Stimulated activated naive CD8-positive, alpha-beta T cell treated with anti-CD3 and anti-CD28 coated beads, Interleukin-15, amount 100 ng/mL, for 72 hours (primary cell): ENCODE data around the gene HSF5.

Experiments
- ATAC-seq: fragments of 150-1000 bp; cut with Tn5 transposase; 2 replicates; pipeline ENCODE4 v1.10.0; 2021; ENCODE audit warnings: mild to moderate bottlenecking, moderate library complexity
- DNase-seq, 2 donors: peaks; one replicate each; pipeline ENCODE4 v3.0.0; 2021 to 2022
- H3K27ac Mint-ChIP-seq, 2 donors: one replicate each; pipeline ENCODE4 v1.8.0; 2022; ENCODE audit warnings: mild to moderate bottlenecking in 2 of 2, mixed read lengths in 2 of 2, moderate library complexity in 2 of 2
- H3K27me3 Mint-ChIP-seq: one replicate; pipeline ENCODE4 v1.8.0; 2022; ENCODE audit warnings: mixed read lengths
- H3K4me1 Mint-ChIP-seq: one replicate; pipeline ENCODE4 v1.8.0; 2022; ENCODE audit warnings: mild to moderate bottlenecking, mixed read lengths
- H3K4me3 Mint-ChIP-seq, 2 donors: one replicate each; pipeline ENCODE4 v1.8.0; 2022; ENCODE audit warnings: mild to moderate bottlenecking in 2 of 2, mixed read lengths in 2 of 2, moderate library complexity in 1 of 2
- H3K9me3 Mint-ChIP-seq, 2 donors: one replicate each; pipeline ENCODE4 v1.8.0; 2022; ENCODE audit warnings: mixed read lengths in 2 of 2

The HSF5 gene

GRCh38 chr17:58525239-58525638 is 37.0 kb upstream of the HSF5 start:
- Mint-ChIP-seq H3K27me3 (peaks cover 16% of the 10 kb centered on the region), H3K4me3 (no peak overlapping the region), H3K4me1 (peaks cover 12% of the 10 kb centered on the region), H3K9me3 (no peaks in the 10 kb centered on the region), H3K27ac (no peak overlapping the region)
- ATAC-seq (no peak), DNase-seq (no peak)

DNA sequence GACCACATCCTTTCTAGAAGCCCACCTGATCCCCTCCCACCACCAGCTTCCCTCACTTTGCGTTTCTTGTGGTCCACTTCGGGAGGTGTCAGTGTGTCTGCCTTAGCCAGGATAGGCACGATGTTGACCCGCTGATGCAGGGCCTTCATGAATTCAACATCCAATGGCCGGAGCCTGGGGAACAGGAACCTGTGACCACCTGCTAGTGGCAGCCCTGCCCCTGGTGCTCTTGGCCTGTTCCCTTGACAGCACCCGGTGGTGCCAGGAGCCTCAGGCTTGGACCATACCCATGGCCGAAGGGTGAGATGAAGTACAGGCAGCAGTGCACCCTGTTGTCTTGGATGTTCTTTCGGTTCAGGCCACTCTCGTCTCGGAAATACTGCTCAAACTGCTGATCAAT is 33.5 kb upstream of the HSF5 start:
- no peaks in the 10 kb centered on the region for H3K27me3 Mint-ChIP-seq
- no peak overlapping the region for H3K27ac Mint-ChIP-seq
- DNase-seq (no peak), ATAC-seq (no peak)
- H3K4me3 Mint-ChIP-seq = no peak overlapping the region
- no peaks in the 10 kb centered on the region for H3K9me3 Mint-ChIP-seq
- peaks cover 18% of the 10 kb centered on the region for H3K4me1 Mint-ChIP-seq

GRCh38 chr17:58520843-58521430 is 32.7 kb upstream of the HSF5 start:
- ATAC-seq = no peak
- Mint-ChIP-seq H3K9me3 (no peaks in the 10 kb centered on the region), H3K27ac (peak overlapping the region in 1 of 2 donors; percentile 83), H3K4me1 (peaks cover 25% of the 10 kb centered on the region), H3K4me3 (no peak overlapping the region), H3K27me3 (no peaks in the 10 kb centered on the region)
- DNase-seq = no peak

DNA sequence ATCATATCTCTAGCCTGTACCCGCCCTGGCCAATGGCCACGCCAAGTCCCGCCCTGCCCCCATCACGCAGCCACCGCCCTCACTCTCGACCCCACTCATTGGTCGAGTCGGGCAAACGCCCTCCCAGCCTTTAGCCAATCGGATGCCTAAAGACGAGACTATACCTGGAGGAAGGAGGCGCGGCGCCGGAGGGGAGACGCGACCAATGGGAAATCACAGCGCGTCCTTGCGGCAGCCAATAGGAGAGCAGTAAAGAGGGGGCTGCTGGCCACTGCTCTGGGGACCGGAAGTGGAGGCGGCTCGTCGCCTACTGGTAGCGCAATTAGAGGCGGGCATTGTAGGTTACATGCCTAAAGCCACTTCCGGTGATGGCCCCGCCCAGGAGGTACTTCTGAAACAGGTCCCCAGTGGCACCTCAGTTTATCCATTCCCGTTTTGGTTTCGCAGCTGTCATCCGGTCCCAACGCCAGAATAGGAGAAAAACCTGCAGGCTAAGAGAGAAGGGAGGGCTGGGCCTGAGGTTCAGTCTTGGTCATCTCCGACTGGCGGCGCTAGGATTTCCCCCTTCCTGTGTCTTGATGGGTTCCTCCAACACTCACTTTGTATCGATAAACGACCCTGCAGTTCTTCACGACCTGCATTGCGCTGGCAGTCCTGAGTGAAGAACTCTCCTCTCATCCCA is 29.9 kb upstream of the HSF5 start:
- Mint-ChIP-seq H3K27me3 (no peaks in the 10 kb centered on the region), H3K9me3 (no peaks in the 10 kb centered on the region), H3K27ac (peak overlapping the region; percentile 96 to 97), H3K4me3 (peak overlapping the region; percentile 87 to 95), H3K4me1 (peaks cover 47% of the 10 kb centered on the region)
- DNase-seq (peak; percentile 99 to 100), ATAC-seq (peak; percentile 91)

- no peak for DNase-seq
- Mint-ChIP-seq H3K27ac (peak overlapping the region; percentile 77 to 97), H3K9me3 (no peaks in the 10 kb centered on the region), H3K4me3 (peak overlapping the region; percentile 87 to 95), H3K4me1 (peaks cover 53% of the 10 kb centered on the region), H3K27me3 (no peaks in the 10 kb centered on the region)
- ATAC-seq = no peak
Observed at GRCh38 chr17:58517378-58517927, 29.2 kb upstream of the HSF5 start.

GRCh38 chr17:58516644-58517377 is 28.6 kb upstream of the HSF5 start:
- peak overlapping the region; percentile 41 to 85 for H3K27ac Mint-ChIP-seq
- ATAC-seq (no peak), DNase-seq (no peak)
- H3K9me3 Mint-ChIP-seq = no peaks in the 10 kb centered on the region
- H3K27me3 Mint-ChIP-seq = no peaks in the 10 kb centered on the region
- H3K4me3 Mint-ChIP-seq = peak overlapping the region; percentile 87 to 95
- H3K4me1 Mint-ChIP-seq = peaks cover 60% of the 10 kb centered on the region

DNA sequence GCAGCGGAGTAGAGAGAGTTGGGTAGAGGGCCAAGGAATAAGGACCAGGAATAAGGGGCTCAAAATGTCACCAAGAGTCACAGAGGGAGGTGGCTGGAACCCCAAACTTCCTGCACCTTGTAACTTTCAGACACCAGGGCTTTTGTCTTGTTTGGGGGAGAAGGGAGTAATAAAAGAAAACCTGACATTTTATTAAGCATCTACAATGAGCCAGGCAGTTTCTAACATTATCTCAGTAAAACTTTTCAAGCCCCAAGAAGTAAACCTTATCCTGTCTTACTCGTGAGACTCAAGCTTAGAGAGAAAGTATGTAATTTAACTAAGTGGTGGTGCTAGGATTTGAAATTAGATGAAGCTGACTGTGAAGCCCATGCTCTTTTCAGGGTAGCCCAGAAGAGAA is 27.1 kb upstream of the HSF5 start:
- H3K27ac Mint-ChIP-seq = no peak overlapping the region
- ATAC-seq (no peak), DNase-seq (no peak)
- peak overlapping the region; percentile 77 to 86 for H3K4me3 Mint-ChIP-seq
- no peaks in the 10 kb centered on the region for H3K9me3 Mint-ChIP-seq
- peaks cover 74% of the 10 kb centered on the region for H3K4me1 Mint-ChIP-seq
- no peaks in the 10 kb centered on the region for H3K27me3 Mint-ChIP-seq

DNA sequence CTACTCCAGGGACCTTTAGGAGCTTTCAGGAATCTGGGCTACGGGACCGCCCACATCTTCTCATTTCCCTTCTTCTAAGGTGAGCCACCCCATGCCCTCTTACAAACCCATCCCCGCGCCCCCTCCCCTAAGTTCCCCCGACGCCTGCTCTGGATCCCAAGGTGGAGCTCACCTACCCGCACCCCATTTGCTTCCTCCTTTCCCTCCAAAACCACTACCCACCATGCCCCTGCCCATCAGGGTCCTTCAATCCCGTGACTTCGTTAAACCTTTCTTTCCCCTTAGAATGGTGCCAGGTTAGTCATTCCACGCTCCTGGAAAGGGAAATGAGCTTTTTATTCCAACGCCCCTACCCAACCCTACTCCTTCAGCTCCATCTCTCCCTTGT is 26.6 kb upstream of the HSF5 start:
- no peaks in the 10 kb centered on the region for H3K9me3 Mint-ChIP-seq
- H3K27me3 Mint-ChIP-seq = no peaks in the 10 kb centered on the region
- peak overlapping the region; percentile 77 to 86 for H3K4me3 Mint-ChIP-seq
- ATAC-seq = no peak
- peaks cover 74% of the 10 kb centered on the region for H3K4me1 Mint-ChIP-seq
- DNase-seq = no peak
- no peak overlapping the region for H3K27ac Mint-ChIP-seq

- DNase-seq (peak; percentile 68 to 76), ATAC-seq (peak; percentile 8)
- no peaks in the 10 kb centered on the region for H3K27me3 Mint-ChIP-seq
- peak within 1 kb of the TSS; percentile 75 to 82 for H3K27ac Mint-ChIP-seq
- no peaks in the 10 kb centered on the region for H3K9me3 Mint-ChIP-seq
- peaks cover 73% of the 10 kb centered on the region for H3K4me1 Mint-ChIP-seq
- peak within 1 kb of the TSS; percentile 89 to 97 for H3K4me3 Mint-ChIP-seq
Observed at GRCh38 chr17:58513965-58514769, 26.0 kb upstream of the HSF5 start, which contains the start of gene MTMR4. Gene MTMR4, minus strand, starts transcription at chr17:58514638. Its CDS starts 231 bp downstream, at chr17:58514407.

DNA sequence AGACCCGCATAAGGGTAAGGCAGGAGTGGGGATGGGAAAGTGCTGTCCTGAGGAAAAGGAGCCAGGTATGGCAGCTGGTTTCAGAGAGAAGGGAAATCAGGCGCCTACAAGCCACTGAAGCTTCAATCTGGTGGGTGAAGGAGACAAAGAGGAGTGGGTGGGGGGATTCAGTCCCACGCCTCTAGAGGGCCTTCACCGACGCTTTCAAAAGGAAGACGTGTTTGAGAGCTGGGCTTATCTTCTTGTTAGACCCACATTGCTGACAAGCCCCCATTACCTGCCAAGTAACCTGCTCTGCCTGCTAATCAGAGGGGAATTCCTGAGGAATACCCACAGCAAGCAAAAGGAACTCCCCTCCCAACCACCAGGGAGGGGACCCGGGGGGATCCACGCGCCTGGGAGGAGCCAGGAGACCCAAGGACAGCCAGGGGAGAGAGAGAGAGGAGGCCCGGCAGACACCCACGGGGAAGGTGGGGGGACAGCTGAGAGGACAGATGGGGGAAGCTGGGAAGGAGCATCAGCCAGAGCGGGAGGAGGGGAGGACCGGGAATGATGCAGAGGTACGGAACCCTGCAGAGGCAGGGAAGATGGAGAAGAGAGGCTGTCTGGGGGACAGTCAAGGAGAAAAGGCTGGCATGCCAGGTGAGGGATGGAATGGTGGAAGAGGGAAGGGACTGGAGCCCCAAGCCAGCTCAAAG is 25.2 kb upstream of the HSF5 start:
- no peaks in the 10 kb centered on the region for H3K9me3 Mint-ChIP-seq
- DNase-seq (peak in 1 of 2 donors; percentile 63), ATAC-seq (no peak)
- H3K27ac Mint-ChIP-seq = peak overlapping the region; percentile 75 to 82
- H3K4me1 Mint-ChIP-seq = peaks cover 74% of the 10 kb centered on the region
- peak overlapping the region; percentile 89 to 97 for H3K4me3 Mint-ChIP-seq
- H3K27me3 Mint-ChIP-seq = no peaks in the 10 kb centered on the region

DNA sequence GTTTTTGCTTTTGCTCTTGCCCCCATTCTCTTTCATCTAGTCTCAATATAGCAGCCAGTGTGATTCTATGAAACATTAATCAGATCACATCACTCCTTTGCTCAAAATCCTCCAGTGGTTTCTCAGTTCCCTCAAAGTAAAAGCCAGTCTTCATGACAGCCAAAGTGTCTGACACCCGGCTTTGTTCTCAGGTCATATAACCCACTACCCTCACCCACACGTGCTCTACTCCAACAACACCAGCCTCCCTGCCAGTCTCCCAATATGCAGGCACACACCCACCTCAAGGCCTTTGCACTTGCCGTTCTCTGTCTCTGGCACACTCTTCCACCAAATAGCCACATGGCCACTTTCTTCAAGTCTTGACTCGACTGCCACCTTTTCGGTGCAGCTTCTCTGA is 21.9 kb upstream of the HSF5 start:
- ATAC-seq (no peak), DNase-seq (no peak)
- Mint-ChIP-seq H3K4me1 (peaks cover 61% of the 10 kb centered on the region), H3K27ac (no peak overlapping the region), H3K4me3 (no peak overlapping the region), H3K9me3 (no peaks in the 10 kb centered on the region), H3K27me3 (no peaks in the 10 kb centered on the region)

- H3K9me3 Mint-ChIP-seq = no peaks in the 10 kb centered on the region
- H3K27ac Mint-ChIP-seq = peak overlapping the region in 1 of 2 donors; percentile 84
- ATAC-seq (no peak), DNase-seq (no peak)
- H3K4me1 Mint-ChIP-seq = peaks cover 51% of the 10 kb centered on the region
- H3K4me3 Mint-ChIP-seq = no peak overlapping the region
- no peaks in the 10 kb centered on the region for H3K27me3 Mint-ChIP-seq
Observed at GRCh38 chr17:58508341-58509067, 20.3 kb upstream of the HSF5 start.

GRCh38 chr17:58507123-58507634 is 19.0 kb upstream of the HSF5 start:
- Mint-ChIP-seq H3K27ac (peak overlapping the region in 1 of 2 donors; percentile 79), H3K4me1 (peaks cover 38% of the 10 kb centered on the region), H3K27me3 (no peaks in the 10 kb centered on the region), H3K9me3 (no peaks in the 10 kb centered on the region), H3K4me3 (no peak overlapping the region)
- no peak for ATAC-seq
- DNase-seq = no peak
